Thymus (tissue), 11 donors: Measurements from ENCODE around the gene C16orf90. TPM values are rescaled to one million over a fixed set of nuclear protein-coding genes. Genes with fewer than 3 reads are reported as not detected.
"Not testable (repeated sequence)": the region's sequence is repeated elsewhere in the genome, so short reads cannot be mapped to it uniquely, and the experiment has no call there.

Experiments used
- DNase-seq, 9 donors: peaks; one replicate each; pipeline ENCODE4 v3.0.0-alpha.2; 2013; ENCODE audit warnings: low spot score in 9 of 9, low read depth in 6 of 9, missing footprints in 1 of 9
- H3K27ac ChIP-seq, 2 donors: one replicate each; pipeline ENCODE4 v1.5.1; 2013; ENCODE audit warnings: control low read depth in 1 of 2, low read depth in 1 of 2, low read length in 1 of 2, mild to moderate bottlenecking in 1 of 2, moderate library complexity in 1 of 2
- H3K27me3 ChIP-seq, 2 donors: one replicate each; pipeline ENCODE4 v1.5.1; 2013; ENCODE audit warnings: low read length in 1 of 2; ENCODE audit not compliant: control insufficient read depth in 2 of 2, insufficient read depth in 1 of 2
- H3K36me3 ChIP-seq, 2 donors: one replicate each; pipeline ENCODE4 v1.5.1; 2013; ENCODE audit warnings: low read length in 1 of 2, mild to moderate bottlenecking in 1 of 2, moderate library complexity in 1 of 2; ENCODE audit not compliant: control insufficient read depth in 2 of 2, insufficient read depth in 2 of 2
- H3K4me1 ChIP-seq, 2 donors: one replicate each; pipeline ENCODE4 v1.5.1; 2013; ENCODE audit warnings: low read length in 2 of 2; ENCODE audit not compliant: control insufficient read depth in 2 of 2, insufficient read depth in 2 of 2
- H3K4me3 ChIP-seq, 2 donors: one replicate each; pipeline ENCODE4 v1.5.1; 2013; ENCODE audit warnings: low read length in 2 of 2, control low read depth in 1 of 2, mild to moderate bottlenecking in 1 of 2
- H3K9me3 ChIP-seq, 2 donors: one replicate each; pipeline ENCODE4 v1.5.1; 2013; ENCODE audit warnings: low read length in 1 of 2, mild to moderate bottlenecking in 1 of 2; ENCODE audit not compliant: control insufficient read depth in 2 of 2, insufficient read depth in 1 of 2
- WGBS: extraction: QIAGEN DNeasy Blood & Tissue Kit; methylation state at CpG from one replicate; pipeline ENCODE4 v1.1.7; 2013; 5-methylcytosine and 5-hydroxymethylcytosine counted together
- polyA plus RNA-seq: library from polyadenylated mRNA; stranded (reverse); fragments of 200-250 nt; gene quantifications from one replicate; pipeline ENCODE4 v1.2.3, GENCODE V29; 2013
- total RNA-seq: library from RNA; stranded (reverse); fragments of 120-200 nt; gene quantifications from one replicate; pipeline ENCODE4 v1.2.4, GENCODE V29; 2013
- donor health status: healthy.

C16orf90 gene
- total and polyA plus RNA-seq, 2 donors, result not detected

- Histone ChIP-seq H3K4me1 (peaks cover 12 to 29% of the 10 kb centered on the region in 2 donors), H3K36me3 (peaks cover 0 to 14% of the 10 kb centered on the region in 2 donors), H3K4me3 (no peak overlapping the region), H3K27me3 (peaks cover 0 to 2% of the 10 kb centered on the region in 2 donors), H3K27ac (peak overlapping the region; percentile 9 to 52), H3K9me3 (no peaks in the 10 kb centered on the region)
- 59% methylated on average over 6 of the region's 6 CpGs for WGBS
- peak in 2 of 9 donors; percentile 20 to 53 for DNase-seq
Observed at GRCh38 chr16:3503523-3503922, 8.2 kb upstream of the C16orf90 start.

- H3K9me3 ChIP-seq, result no peaks in the 10 kb centered on the region
- WGBS, result 87% methylated on average over 22 of the region's 22 CpGs
- peaks cover 0 to 2% of the 10 kb centered on the region in 2 donors for H3K27me3 ChIP-seq
- H3K4me3 ChIP-seq, result peak overlapping the region; percentile 59 to 87
- no peak overlapping the region for H3K27ac ChIP-seq
- no peak for DNase-seq
- H3K4me1 ChIP-seq, result peaks cover 12 to 29% of the 10 kb centered on the region in 2 donors
- H3K36me3 ChIP-seq, result peaks cover 0 to 6% of the 10 kb centered on the region in 2 donors
Observed at GRCh38 chr16:3501783-3502400, 6.6 kb upstream of the C16orf90 start.

GRCh38 chr16:3501412-3501761 is 6.1 kb upstream of the C16orf90 start:
- not testable (repeated sequence) for H3K36me3 ChIP-seq, H3K9me3 ChIP-seq, DNase-seq, H3K27me3 ChIP-seq, H3K27ac ChIP-seq
- WGBS, result 19% methylated on average over 24 of the region's 24 CpGs
- H3K4me1 ChIP-seq, result peaks cover 12 to 29% of the 10 kb centered on the region in 2 donors
- H3K4me3 ChIP-seq, result peak overlapping the region; percentile 59 to 87

- Histone ChIP-seq H3K27ac (no peak overlapping the region), H3K27me3 (peaks cover 0 to 2% of the 10 kb centered on the region in 2 donors), H3K9me3 (no peaks in the 10 kb centered on the region), H3K4me1 (peaks cover 12 to 29% of the 10 kb centered on the region in 2 donors), H3K4me3 (no peak overlapping the region), H3K36me3 (no peaks in the 10 kb centered on the region)
- DNase-seq, result no peak
- WGBS, result 98% methylated on average over 16 of the region's 16 CpGs
Observed at GRCh38 chr16:3498988-3499387, 3.7 kb upstream of the C16orf90 start.

DNA sequence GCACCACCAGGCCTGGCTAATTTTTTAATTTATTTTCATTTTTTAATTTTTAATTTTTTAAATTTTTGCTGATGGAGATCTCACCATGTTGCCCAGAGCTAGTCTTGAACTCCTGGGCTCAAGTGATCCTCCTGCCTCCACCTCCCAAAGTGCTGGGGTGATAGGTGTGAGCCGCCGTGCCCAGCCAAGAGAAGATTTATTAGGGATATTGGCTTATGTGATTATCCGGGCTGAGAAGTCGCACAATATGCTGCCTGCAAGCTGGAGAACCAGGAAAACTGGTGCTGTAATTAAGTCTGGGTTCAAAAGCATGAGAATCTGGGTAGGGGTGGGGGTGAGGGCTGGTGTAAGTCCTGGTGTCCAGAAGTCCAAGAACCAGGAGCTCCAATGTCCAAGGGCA is 2.5 kb upstream of the C16orf90 start:
- Histone ChIP-seq H3K4me1 (peaks cover 12 to 22% of the 10 kb centered on the region in 2 donors), H3K36me3 (no peaks in the 10 kb centered on the region), H3K4me3 (no peak overlapping the region), H3K9me3 (no peaks in the 10 kb centered on the region), H3K27ac (no peak overlapping the region), H3K27me3 (peaks cover 0 to 2% of the 10 kb centered on the region in 2 donors)
- no peak for DNase-seq
- 97% methylated on average over 4 of the region's 4 CpGs for WGBS

GRCh38 chr16:3496386-3496785 is 1.1 kb upstream of the C16orf90 start:
- H3K4me1 ChIP-seq, result peaks cover 6 to 14% of the 10 kb centered on the region in 2 donors
- no peaks in the 10 kb centered on the region for H3K9me3 ChIP-seq
- H3K36me3 ChIP-seq, result no peaks in the 10 kb centered on the region
- H3K4me3 ChIP-seq, result no peak overlapping the region
- DNase-seq, result no peak
- peaks cover 0 to 1% of the 10 kb centered on the region in 2 donors for H3K27me3 ChIP-seq
- WGBS, result 98% methylated on average over 30 of the region's 30 CpGs
- H3K27ac ChIP-seq, result no peak overlapping the region

DNA sequence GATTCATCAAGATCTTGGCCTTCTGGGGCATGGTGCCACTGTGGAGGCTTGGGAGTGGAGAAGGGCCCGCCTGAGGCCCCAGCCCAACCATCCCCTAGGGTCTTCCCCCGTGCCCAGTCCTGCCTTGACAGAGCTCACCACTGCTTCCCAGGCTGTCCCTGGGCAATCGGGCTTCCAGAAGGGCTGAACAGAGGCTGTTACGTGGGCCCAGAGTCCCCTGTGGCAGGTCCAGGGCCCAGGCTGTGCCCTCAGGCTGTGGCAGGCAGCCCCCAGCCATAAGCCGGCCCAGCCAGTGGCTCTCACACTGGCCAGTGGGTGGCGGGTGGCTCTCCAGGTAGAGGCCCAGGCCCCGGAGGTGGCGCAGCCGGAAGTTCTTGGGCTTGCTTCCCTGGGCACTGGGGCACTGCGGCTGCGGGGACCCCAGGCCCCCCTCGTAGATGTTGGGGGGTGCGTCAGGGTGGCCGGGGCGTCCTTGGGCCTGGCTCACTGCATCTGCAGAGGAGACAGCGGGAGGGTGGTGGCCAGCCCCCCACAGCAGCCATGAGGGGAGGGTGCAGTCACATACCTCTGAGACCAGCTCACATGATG is 809 bp downstream of the C16orf90 start:
- 97% methylated on average over 16 of the region's 16 CpGs for WGBS
- Histone ChIP-seq H3K27ac (no peak overlapping the region), H3K9me3 (no peaks in the 10 kb centered on the region), H3K4me1 (no peaks in the 10 kb centered on the region), H3K4me3 (no peak overlapping the region), H3K27me3 (no peaks in the 10 kb centered on the region), H3K36me3 (no peaks in the 10 kb centered on the region)
- no peak for DNase-seq

- H3K27me3 ChIP-seq, result no peaks in the 10 kb centered on the region
- 96% methylated on average over 10 of the region's 10 CpGs for WGBS
- no peaks in the 10 kb centered on the region for H3K9me3 ChIP-seq
- peaks cover 3 to 7% of the 10 kb centered on the region in 2 donors for H3K36me3 ChIP-seq
- DNase-seq, result no peak
- H3K27ac ChIP-seq, result no peak overlapping the region
- no peak overlapping the region for H3K4me3 ChIP-seq
- H3K4me1 ChIP-seq, result no peaks in the 10 kb centered on the region
Observed at GRCh38 chr16:3492356-3492755, 2.9 kb downstream of the C16orf90 start.

- Histone ChIP-seq H3K36me3 (peaks cover 7 to 20% of the 10 kb centered on the region in 2 donors), H3K4me3 (no peak overlapping the region), H3K4me1 (no peaks in the 10 kb centered on the region), H3K9me3 (no peaks in the 10 kb centered on the region), H3K27me3 (no peaks in the 10 kb centered on the region), H3K27ac (no peak overlapping the region)
- WGBS, result 82% methylated on average over 17 of the region's 17 CpGs
- no peak for DNase-seq
Observed at GRCh38 chr16:3490911-3491629, 4.2 kb downstream of the C16orf90 start.
